GM19324 (cell line): ENCODE results near the gene RTL5.

ENCODE experiments used
- ATAC-seq: cut with Tn5 transposase; IDR thresholded peaks from one replicate; pipeline ENCODE4 v1.9.1; 2021; ENCODE audit warnings: mild to moderate bottlenecking, moderate library complexity; ENCODE audit not compliant: unreplicated experiment, low FRiP score

RTL5 gene

GRCh38 chrX:72079607-72080006 is 52.1 kb downstream of the RTL5 start:
- ATAC-seq: no peak

DNA sequence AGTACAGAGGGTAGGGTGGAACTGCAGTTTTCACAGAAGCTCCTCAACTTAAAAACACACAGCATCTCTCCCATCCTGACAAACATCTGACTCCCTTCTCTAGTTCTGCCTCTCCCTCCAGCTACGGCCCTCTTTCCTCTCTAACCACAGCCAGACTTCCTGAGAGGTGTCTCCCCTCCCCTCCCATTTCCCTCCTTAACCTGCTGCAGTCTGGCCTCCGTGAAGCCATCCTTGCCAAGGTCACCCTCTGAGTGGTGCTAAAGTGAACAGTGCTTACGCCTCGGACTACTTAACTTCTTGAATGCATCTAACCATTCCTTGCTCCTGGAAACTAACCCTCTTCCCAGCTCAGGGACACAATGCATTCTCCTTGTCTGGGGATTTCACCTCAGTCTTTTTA is 53.3 kb downstream of the RTL5 start:
- ATAC-seq: no peak
